HepG2 (cell line): ENCODE results near the gene CTCF. TPM values are rescaled to one million over a fixed set of nuclear protein-coding genes. Genes with fewer than 3 reads are reported as not detected.

Experiments used
- ATAC-seq: fragments of 200-7000 bp; cut with Tn5 transposase; 3 replicates; pipeline ENCODE4 v1.9.1; 2020; ENCODE audit warnings: mild to moderate bottlenecking, moderate library complexity
- BruUV-seq: library from RNA; stranded (reverse); fragments of 400-500 nt; replicated peaks from 2 replicates; lab custom pipeline; 2021; lab: Mats Ljungman, UMichigan
- CTCF ChIA-PET: fragments of 300-600 bp; formaldehyde crosslinking; extraction: SDS; loops from one replicate; lab custom pipeline; 2021; ENCODE audit warnings: low total read pairs, inconsistent platforms, low intra/inter-chr PET ratio; lab: Yijun Ruan, JAX
- POLR2A ChIA-PET: fragments of 350-600 bp; sonication (Branson Sonifier 250); formaldehyde crosslinking; loops from one replicate; lab custom pipeline; 2020; ENCODE audit warnings: antibody characterized with exemption, inconsistent platforms; lab: Yijun Ruan, JAX
- DNase-seq: peaks from one replicate; pipeline ENCODE4 v3.0.0-alpha.2; 2015; ENCODE audit warnings: low spot score
- FAIRE-seq: peaks from 3 replicates; lab custom pipeline; 2011; peaks lifted over from hg19 to GRCh38; lab: Jason Lieb, UNC
- H2AFZ ChIP-seq: one replicate; pipeline ENCODE4 v1.6.1; 2011; ENCODE audit warnings: low read length, inconsistent platforms
- H3K27ac ChIP-seq: fragments of 300-600 bp; 3 replicates; pipeline ENCODE4 v1.8.0; 2011; ENCODE audit warnings: mixed run types, mild to moderate bottlenecking, mixed read lengths, low read length, inconsistent platforms; ENCODE audit not compliant: insufficient read depth; ENCODE audit errors: extremely low read length
- H3K27me3 ChIP-seq, 2 experiments: fragments of 200-600 bp in 1 of 2; 2 replicates in 1 of 2; 3 replicates in 1 of 2; pipeline versions ENCODE4 v1.6.0 to v1.8.0; 2011; ENCODE audit warnings: low read length in 2 of 2, mild to moderate bottlenecking in 2 of 2, moderate library complexity in 2 of 2, inconsistent platforms in 1 of 2; ENCODE audit not compliant: insufficient read depth in 2 of 2, control insufficient read depth in 1 of 2
- H3K36me3 ChIP-seq, 2 experiments: fragments of 200-600 bp in 1 of 2; replicated peaks in 1 of 2; 2 replicates in 1 of 2; 3 replicates in 1 of 2; pipeline versions ENCODE4 v1.5.1 to v1.8.0; 2011; ENCODE audit warnings: low read length in 2 of 2, inconsistent platforms in 1 of 2; ENCODE audit not compliant: insufficient read depth in 2 of 2, control insufficient read depth in 1 of 2
- H3K4me1 ChIP-seq: 2 replicates; pipeline ENCODE4 v1.5.1; 2012; ENCODE audit warnings: low read length, inconsistent platforms; ENCODE audit not compliant: insufficient read depth
- H3K4me2 ChIP-seq: 2 replicates; pipeline ENCODE4 v1.6.0; 2011; ENCODE audit warnings: low read depth, low read length, inconsistent platforms
- H3K4me3 ChIP-seq, 3 experiments: fragments of 200-600 bp in 1 of 3; sonication (generic), shearing (Covaris generic) in 1 of 3; replicated peaks in 1 of 3; 2 replicates each; pipeline ENCODE4 v1.5.1; 2011 to 2016; ENCODE audit warnings: low read length in 3 of 3, inconsistent platforms in 2 of 3, low read depth in 2 of 3, mild to moderate bottlenecking in 2 of 3, control low read depth in 1 of 3, mixed read lengths in 1 of 3; ENCODE audit not compliant: insufficient read depth in 1 of 3
- H3K79me2 ChIP-seq: one replicate; pipeline ENCODE4 v1.6.1; 2011; ENCODE audit warnings: low read length, inconsistent platforms; ENCODE audit not compliant: insufficient read depth
- H3K9ac ChIP-seq: 2 replicates; pipeline ENCODE4 v1.6.0; 2011; ENCODE audit warnings: mild to moderate bottlenecking, low read depth, low read length, inconsistent platforms; ENCODE audit not compliant: insufficient read depth
- H3K9me3 ChIP-seq: 2 replicates; pipeline ENCODE4 v1.5.1; 2012; ENCODE audit warnings: mild to moderate bottlenecking, low read length
- H4K20me1 ChIP-seq: 2 replicates; pipeline ENCODE4 v1.6.0; 2011; ENCODE audit warnings: inconsistent platforms, mild to moderate bottlenecking, low read length, moderate library complexity; ENCODE audit not compliant: insufficient read depth
- HIVEP1 ChIP-seq: sonication (generic); formaldehyde crosslinking; IDR thresholded peaks from 2 replicates; pipeline ENCODE4 v1.4.0; 2020; ENCODE audit warnings: mild to moderate bottlenecking, missing genetic modification reagents
- MAFK ChIP-seq, 2 experiments: IDR thresholded peaks in 1 of 2; conservative IDR thresholded peaks in 1 of 2; 2 replicates each; pipeline ENCODE4 v1.6.1; 2011; ENCODE audit warnings: improper control_type of control experiment in 2 of 2, low read length in 2 of 2
- PHF8 ChIP-seq: sonication (generic); formaldehyde crosslinking; IDR thresholded peaks from 2 replicates; pipeline ENCODE4 v1.5.0; 2020; ENCODE audit warnings: missing genetic modification reagents
- RBAK ChIP-seq: sonication (generic); formaldehyde crosslinking; IDR thresholded peaks from 2 replicates; pipeline ENCODE4 v1.5.1; 2020; ENCODE audit warnings: mild to moderate bottlenecking, missing genetic modification reagents
- SP5 ChIP-seq: IDR thresholded peaks from 2 replicates; pipeline ENCODE4 v1.6.1; 2016; ENCODE audit warnings: low read depth, borderline replicate concordance
- TFDP2 ChIP-seq: sonication (generic); formaldehyde crosslinking; IDR thresholded peaks from 2 replicates; pipeline ENCODE4 v1.4.0; 2020; ENCODE audit warnings: missing genetic modification reagents
- ZNF639 ChIP-seq: conservative IDR thresholded peaks from 2 replicates; pipeline ENCODE4 v1.6.1; 2018; ENCODE audit warnings: missing genetic modification reagents
- WGBS: methylation state at CpG from one replicate; pipeline ENCODE4 v1.1.6; 2017; ENCODE audit warnings: low lambda C conversion rate; 5-methylcytosine and 5-hydroxymethylcytosine counted together
- in situ Hi-C: cut with HindIII; loops from 2 replicates; pipeline ENCODE4 v1.10.0; 2017; ENCODE audit warnings: low pct_unique_long_range_greater_than_20kb; ENCODE audit not compliant: extremely low pct_ligation_motif_present
- intact Hi-C: fragments of 100-400 bp; cut with micrococcal nuclease; formaldehyde crosslinking; loops from one replicate; pipeline ENCODE4 v1.10.0; 2022; ENCODE audit not compliant: unreplicated experiment
- polyA plus RNA-seq, 8 experiments: library from polyadenylated mRNA; depleted of rRNA in 3 of 8; stranded (reverse) in 7 of 8; unstranded in 1 of 8; fragments of >200 nt; fragmentation: Illumina TruSeq in 4 of 8; extraction: Trizol in 4 of 8; gene quantifications; 2 replicates each; pipeline versions ENCODE4 v1.2.1 to v1.2.3, GENCODE V29; 2011 to 2016; ENCODE audit warnings: low read depth in 4 of 8, missing spikeins in 1 of 8, mixed read lengths in 1 of 8; ENCODE audit not compliant: insufficient read depth in 1 of 8
- total RNA-seq, 5 experiments: library from RNA; depleted of rRNA; stranded (reverse); fragments of >200 nt; fragmentation: Illumina TruSeq; extraction: Trizol; gene quantifications; 2 replicates each; pipeline ENCODE4 v1.2.3, GENCODE V29; 2016; ENCODE audit warnings: low read depth in 1 of 5
- TF ChIP-seq, protein P1 (sequence below): sonication (generic); formaldehyde crosslinking; IDR thresholded peaks from 2 replicates; pipeline ENCODE4 v1.5.0; 2020; ENCODE audit warnings: mild to moderate bottlenecking, missing genetic modification reagents, borderline replicate concordance
- TF ChIP-seq, protein P2 (sequence below): IDR thresholded peaks from 2 replicates; pipeline ENCODE4 v1.6.1; 2016; ENCODE audit warnings: low read depth
- TF ChIP-seq, protein P3 (sequence below): IDR thresholded peaks from 2 replicates; pipeline ENCODE4 v1.6.1; 2018; ENCODE audit warnings: missing genetic modification reagents
- TF ChIP-seq, protein P4 (sequence below): sonication (generic); formaldehyde crosslinking; IDR thresholded peaks from 2 replicates; pipeline ENCODE4 v1.4.0; 2020; ENCODE audit warnings: missing genetic modification reagents

The CTCF gene
- total and polyA plus RNA-seq, 2 of the 13 experiments (the other 11 are each of a cell fraction or from before 2014, with no cell fraction given): 19.5 to 37.5 TPM

DNA sequence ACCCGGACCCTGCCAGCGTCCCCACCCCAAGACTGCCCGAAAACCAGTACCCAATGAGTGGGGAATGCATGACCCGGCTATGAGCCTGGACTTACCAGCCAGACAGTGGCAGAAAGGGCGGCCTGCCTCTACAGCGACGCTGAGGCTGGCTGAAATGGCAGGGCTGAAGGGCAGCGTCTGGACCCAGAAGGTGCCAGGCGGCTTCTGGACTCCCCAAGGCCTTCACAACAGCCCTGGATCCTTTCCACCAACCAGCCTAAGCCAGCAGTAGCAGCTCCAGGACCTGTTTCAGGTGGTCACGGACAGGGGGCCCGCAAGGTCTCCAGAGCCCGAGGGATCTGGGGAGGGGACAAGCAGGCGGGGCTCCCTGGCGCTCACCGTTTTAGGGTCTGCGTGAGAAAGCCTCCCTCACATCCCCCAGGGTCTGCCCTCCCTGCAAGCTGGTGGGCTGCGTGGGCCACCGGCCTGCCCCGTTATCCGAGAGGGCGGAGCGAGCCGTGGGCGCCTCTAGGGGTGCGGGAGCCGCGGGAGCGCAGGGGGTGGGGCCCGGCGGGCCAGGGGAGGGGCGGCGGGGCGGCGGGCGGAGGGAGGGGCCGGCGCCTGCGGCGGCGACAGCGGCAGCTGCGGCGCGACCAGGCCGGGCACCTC is 34.0 kb upstream of the CTCF start, which contains the start of gene RIPOR1:
RIPOR1 (plus strand) TSS at position 608 of the 648 bp plus-strand sequence. CDS start 9,618 bp downstream, outside the sequence.
- H3K27ac ChIP-seq: peak within 1 kb of the TSS; percentile 25
- BruUV-seq: no TSS peak
- FAIRE-seq: no peak
- WGBS: 2% methylated on average over 8 of the region's 45 CpGs
- DNase-seq: peak; percentile 45
- H3K79me2 ChIP-seq: peaks cover 4% of the 10 kb centered on the region
- intact Hi-C loops: no loop called here
- in situ Hi-C loops: no loop called here
- peak within 1 kb of the TSS; percentile 99 for H3K4me2 ChIP-seq
- H3K9ac ChIP-seq: peak within 1 kb of the TSS; percentile 74
- peaks cover 17% of the 10 kb centered on the region; the same call in 1 of the 2 replicates for H4K20me1 ChIP-seq
- CTCF ChIA-PET: interaction anchor here (1.1 to 1.3 kb wide), 2 partner anchors 10 to 14 kb away, joined by 3 to 4 read pairs; no protein-coding TSS in a partner anchor
- peaks cover 78% of the 10 kb centered on the region for H3K4me1 ChIP-seq
- peak within 1 kb of the TSS; percentile 20 for H2AFZ ChIP-seq
- H3K4me3 ChIP-seq: peak within 1 kb of the TSS; percentile 69 to 82 (median 74)
- peaks cover 9 to 34% of the 10 kb centered on the region in 2 experiments; a peak in 4 of 5 replicates for H3K27me3 ChIP-seq
- no peaks in the 10 kb centered on the region for H3K9me3 ChIP-seq
- POLR2A ChIA-PET: interaction anchor here (0.5 to 2.8 kb wide), 10 partner anchors 9 to 1423 kb away, joined by 3 to 19 read pairs (median 4); partner anchors contain the start of genes ACD, C16orf86, CTCF and ENKD1
- peak; percentile 62 for ATAC-seq
- no peaks in the 10 kb centered on the region for H3K36me3 ChIP-seq
- TF ChIP-seq SP5 (peak; percentile 74), RBAK (no peak), ZNF639 (no peak; the same call in 1 of the 2 replicates), PHF8 (CRISPR knock-in tag) (peak; percentile 61; the same call in 1 of the 2 replicates), HIVEP1 (peak; percentile 72; the same call in 1 of the 2 replicates), TFDP2 (CRISPR knock-in tag) (no peak), MAFK (conservative IDR thresholded peaks at IDR 0.05 in 1 of 2, IDR thresholded peaks at IDR 0.05 in 1 of 2; ENCODE audit: low read length in 2 of 2) (no peak)
- TF ChIP-seq, protein P1, sequence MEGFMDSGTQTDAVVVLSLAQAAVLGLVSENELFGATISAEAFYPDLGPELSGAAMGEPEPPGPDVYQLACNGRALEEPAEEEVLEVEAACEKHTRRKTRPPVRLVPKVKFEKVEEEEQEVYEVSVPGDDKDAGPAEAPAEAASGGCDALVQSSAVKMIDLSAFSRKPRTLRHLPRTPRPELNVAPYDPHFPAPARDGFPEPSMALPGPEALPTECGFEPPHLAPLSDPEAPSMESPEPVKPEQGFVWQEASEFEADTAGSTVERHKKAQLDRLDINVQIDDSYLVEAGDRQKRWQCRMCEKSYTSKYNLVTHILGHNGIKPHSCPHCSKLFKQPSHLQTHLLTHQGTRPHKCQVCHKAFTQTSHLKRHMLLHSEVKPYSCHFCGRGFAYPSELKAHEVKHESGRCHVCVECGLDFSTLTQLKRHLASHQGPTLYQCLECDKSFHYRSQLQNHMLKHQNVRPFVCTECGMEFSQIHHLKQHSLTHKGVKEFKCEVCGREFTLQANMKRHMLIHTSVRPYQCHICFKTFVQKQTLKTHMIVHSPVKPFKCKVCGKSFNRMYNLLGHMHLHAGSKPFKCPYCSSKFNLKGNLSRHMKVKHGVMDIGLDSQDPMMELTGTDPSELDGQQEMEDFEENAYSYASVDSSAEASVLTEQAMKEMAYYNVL (CRISPR knock-in tag): 0 out of 2 replicates have a peak, but pooled peaks have one; percentile 62
- TF ChIP-seq, protein P2, sequence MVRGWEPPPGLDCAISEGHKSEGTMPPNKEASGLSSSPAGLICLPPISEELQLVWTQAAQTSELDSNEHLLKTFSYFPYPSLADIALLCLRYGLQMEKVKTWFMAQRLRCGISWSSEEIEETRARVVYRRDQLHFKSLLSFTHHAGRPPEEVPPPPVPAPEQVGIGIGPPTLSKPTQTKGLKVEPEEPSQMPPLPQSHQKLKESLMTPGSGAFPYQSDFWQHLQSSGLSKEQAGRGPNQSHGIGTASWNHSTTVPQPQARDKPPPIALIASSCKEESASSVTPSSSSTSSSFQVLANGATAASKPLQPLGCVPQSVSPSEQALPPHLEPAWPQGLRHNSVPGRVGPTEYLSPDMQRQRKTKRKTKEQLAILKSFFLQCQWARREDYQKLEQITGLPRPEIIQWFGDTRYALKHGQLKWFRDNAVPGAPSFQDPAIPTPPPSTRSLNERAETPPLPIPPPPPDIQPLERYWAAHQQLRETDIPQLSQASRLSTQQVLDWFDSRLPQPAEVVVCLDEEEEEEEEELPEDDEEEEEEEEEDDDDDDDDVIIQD (CRISPR knock-in tag): 0 out of 2 replicates have a peak, but pooled peaks have one; percentile 16
- TF ChIP-seq, protein P3, sequence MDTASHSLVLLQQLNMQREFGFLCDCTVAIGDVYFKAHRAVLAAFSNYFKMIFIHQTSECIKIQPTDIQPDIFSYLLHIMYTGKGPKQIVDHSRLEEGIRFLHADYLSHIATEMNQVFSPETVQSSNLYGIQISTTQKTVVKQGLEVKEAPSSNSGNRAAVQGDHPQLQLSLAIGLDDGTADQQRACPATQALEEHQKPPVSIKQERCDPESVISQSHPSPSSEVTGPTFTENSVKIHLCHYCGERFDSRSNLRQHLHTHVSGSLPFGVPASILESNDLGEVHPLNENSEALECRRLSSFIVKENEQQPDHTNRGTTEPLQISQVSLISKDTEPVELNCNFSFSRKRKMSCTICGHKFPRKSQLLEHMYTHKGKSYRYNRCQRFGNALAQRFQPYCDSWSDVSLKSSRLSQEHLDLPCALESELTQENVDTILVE (CRISPR knock-in tag): no peak
- TF ChIP-seq, protein P4, sequence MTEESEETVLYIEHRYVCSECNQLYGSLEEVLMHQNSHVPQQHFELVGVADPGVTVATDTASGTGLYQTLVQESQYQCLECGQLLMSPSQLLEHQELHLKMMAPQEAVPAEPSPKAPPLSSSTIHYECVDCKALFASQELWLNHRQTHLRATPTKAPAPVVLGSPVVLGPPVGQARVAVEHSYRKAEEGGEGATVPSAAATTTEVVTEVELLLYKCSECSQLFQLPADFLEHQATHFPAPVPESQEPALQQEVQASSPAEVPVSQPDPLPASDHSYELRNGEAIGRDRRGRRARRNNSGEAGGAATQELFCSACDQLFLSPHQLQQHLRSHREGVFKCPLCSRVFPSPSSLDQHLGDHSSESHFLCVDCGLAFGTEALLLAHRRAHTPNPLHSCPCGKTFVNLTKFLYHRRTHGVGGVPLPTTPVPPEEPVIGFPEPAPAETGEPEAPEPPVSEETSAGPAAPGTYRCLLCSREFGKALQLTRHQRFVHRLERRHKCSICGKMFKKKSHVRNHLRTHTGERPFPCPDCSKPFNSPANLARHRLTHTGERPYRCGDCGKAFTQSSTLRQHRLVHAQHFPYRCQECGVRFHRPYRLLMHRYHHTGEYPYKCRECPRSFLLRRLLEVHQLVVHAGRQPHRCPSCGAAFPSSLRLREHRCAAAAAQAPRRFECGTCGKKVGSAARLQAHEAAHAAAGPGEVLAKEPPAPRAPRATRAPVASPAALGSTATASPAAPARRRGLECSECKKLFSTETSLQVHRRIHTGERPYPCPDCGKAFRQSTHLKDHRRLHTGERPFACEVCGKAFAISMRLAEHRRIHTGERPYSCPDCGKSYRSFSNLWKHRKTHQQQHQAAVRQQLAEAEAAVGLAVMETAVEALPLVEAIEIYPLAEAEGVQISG (CRISPR knock-in tag): peak; percentile 23; the same call in 1 of the 2 replicates
